Measurements from ENCODE around the gene SGMS2. TPM values are rescaled to one million over a fixed set of nuclear protein-coding genes. Genes with fewer than 3 reads are reported as not detected.

SGMS2 gene
- total and polyA plus RNA-seq, 2 donors (not counting 1 experiment from before 2014, with no cell fraction given): 0.12 TPM; not detected in 1

- POLR2A ChIA-PET: no interaction called here
- no peaks in the 10 kb centered on the region for H3K79me2 ChIP-seq (ENCODE audit: control insufficient read depth, insufficient read depth, low read length)
Observed at GRCh38 chr4:107850438-107850837, 25.7 kb downstream of the SGMS2 start.

More at GRCh38 chr4:107850438-107850837, 25.7 kb downstream of the SGMS2 start:
- WGBS (ENCODE audit: insufficient coverage): 57% methylated on average over 2 of the region's 2 CpGs
- Histone ChIP-seq H2AFZ (ENCODE audit: insufficient read depth, low read depth, low read length, poor library complexity, severe bottlenecking) (no peak overlapping the region), H3K4me3 (ENCODE audit: control extremely low read depth in 1 of 5, extremely low read depth in 1 of 5, insufficient read depth in 1 of 5, low read depth in 2 of 5, low read length in 4 of 5) (no peak overlapping the region), H3K9ac (ENCODE audit: low read length) (no peak overlapping the region), H3K27ac (ENCODE audit: low read length in 2 of 2) (no peak overlapping the region), H3K4me2 (replicated peaks; ENCODE audit: low read depth, low read length, poor library complexity, severe bottlenecking) (no peak overlapping the region), H4K20me1 (ENCODE audit: control insufficient read depth, insufficient read depth, low read length, poor library complexity, severe bottlenecking) (no peaks in the 10 kb centered on the region), H3K27me3 (replicated peaks in 1 of 4; ENCODE audit: control extremely low read depth in 1 of 4, control insufficient read depth in 3 of 4, insufficient read depth in 4 of 4, low read length in 3 of 4) (peaks cover 0 to 1% (median 0%) of the 10 kb centered on the region in 4 experiments), H3K4me1 (ENCODE audit: control insufficient read depth in 2 of 2, insufficient read depth in 2 of 2, low read length in 2 of 2) (no peaks in the 10 kb centered on the region), H3K9me3 (ENCODE audit: control extremely low read depth in 1 of 3, control insufficient read depth in 2 of 3, insufficient read depth in 1 of 3, low read length in 2 of 3) (no peaks in the 10 kb centered on the region), H3K36me3 (replicated peaks in 1 of 2; ENCODE audit: control extremely low read depth in 1 of 2, control insufficient read depth in 1 of 2, extremely low read depth in 1 of 2, insufficient read depth in 2 of 2, low read length in 1 of 2) (no peaks in the 10 kb centered on the region)
- no peaks in the 10 kb centered on the region for H3K9me3 Mint-ChIP-seq (ENCODE audit: insufficient read depth)
- H3K4me3 Mint-ChIP-seq: no peak overlapping the region
- ATAC-seq (ENCODE audit: low read depth) (no peak), DNase-seq (no peak)
- H3K27ac Mint-ChIP-seq: no peak overlapping the region
- intact Hi-C loops (cut with micrococcal nuclease): no loop called here
- CTCF ChIA-PET: no interaction called here
- H3K4me1 Mint-ChIP-seq: no peaks in the 10 kb centered on the region
- H3K27me3 Mint-ChIP-seq: peaks cover 7% of the 10 kb centered on the region
- TF ChIP-seq EZH2 (IDR thresholded peaks at IDR 0.05; ENCODE audit: borderline replicate concordance, insufficient read depth, low read depth, low read length, poor library complexity, severe bottlenecking) (no peak), CTCF (IDR thresholded peaks at IDR 0.05) (no peak)

Measured in B cell (primary cell).